ENCODE data around the gene DIAPH2. TPM values are rescaled to one million over a fixed set of nuclear protein-coding genes. Genes with fewer than 3 reads are reported as not detected.

Gene DIAPH2
- total RNA-seq, 1 donor from 2014 or later, result 12.7 TPM

DNA sequence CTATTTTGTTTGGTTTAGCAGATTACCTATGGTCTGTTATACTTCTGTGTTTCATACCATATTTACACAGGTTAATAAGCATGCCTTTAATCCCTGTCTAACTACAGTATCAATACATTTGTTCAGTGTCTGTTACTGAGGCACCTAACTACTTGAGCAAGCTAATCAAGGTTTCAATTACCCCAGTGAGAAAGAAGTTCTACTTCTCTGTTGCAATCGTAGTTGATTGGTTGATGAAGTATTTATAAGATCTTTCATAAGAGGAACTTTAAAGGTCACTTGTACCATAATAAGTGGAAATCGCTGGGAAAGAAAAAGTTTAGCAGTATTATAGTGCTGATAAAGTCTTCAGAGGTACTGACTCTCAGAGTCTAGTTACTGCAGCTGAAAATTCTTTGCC is 689.6 kb downstream of the DIAPH2 start:
- intact Hi-C loops (cut with micrococcal nuclease), result no loop called here
- no peaks in the 10 kb centered on the region for H3K36me3 Mint-ChIP-seq (ENCODE audit: low read depth)
- no peak for DNase-seq
- H3K9me3 Mint-ChIP-seq, result no peaks in the 10 kb centered on the region
- no peaks in the 10 kb centered on the region for H3K4me1 Mint-ChIP-seq
- no peaks in the 10 kb centered on the region for H3K27me3 Mint-ChIP-seq
- no peak overlapping the region for H3K4me3 Mint-ChIP-seq
- no peak overlapping the region for H3K27ac Mint-ChIP-seq

DNA sequence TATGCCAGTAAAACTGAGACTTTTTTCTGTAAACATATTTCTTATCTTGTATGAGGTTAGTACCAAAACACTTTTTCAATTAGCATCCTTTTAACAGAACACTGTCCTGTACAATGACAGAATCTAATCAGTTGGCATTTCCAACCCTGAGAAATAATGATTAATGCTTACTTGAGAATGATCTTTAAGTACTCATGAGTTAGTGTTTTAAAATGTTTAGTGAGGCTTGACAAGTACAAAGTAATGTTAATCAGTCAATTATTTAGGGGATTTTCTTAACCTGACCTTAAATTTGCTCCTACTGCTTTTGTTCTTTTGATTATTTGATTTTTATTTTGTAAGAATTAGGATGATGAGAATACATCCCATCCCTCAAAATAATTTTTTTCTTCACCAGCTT is 695.6 kb downstream of the DIAPH2 start:
- no peak for DNase-seq
- Mint-ChIP-seq H3K27me3 (no peaks in the 10 kb centered on the region), H3K9me3 (no peaks in the 10 kb centered on the region), H3K27ac (no peak overlapping the region), H3K36me3 (ENCODE audit: low read depth) (no peaks in the 10 kb centered on the region), H3K4me3 (no peak overlapping the region), H3K4me1 (no peaks in the 10 kb centered on the region)
- intact Hi-C loops (cut with micrococcal nuclease), result no loop called here

DNA sequence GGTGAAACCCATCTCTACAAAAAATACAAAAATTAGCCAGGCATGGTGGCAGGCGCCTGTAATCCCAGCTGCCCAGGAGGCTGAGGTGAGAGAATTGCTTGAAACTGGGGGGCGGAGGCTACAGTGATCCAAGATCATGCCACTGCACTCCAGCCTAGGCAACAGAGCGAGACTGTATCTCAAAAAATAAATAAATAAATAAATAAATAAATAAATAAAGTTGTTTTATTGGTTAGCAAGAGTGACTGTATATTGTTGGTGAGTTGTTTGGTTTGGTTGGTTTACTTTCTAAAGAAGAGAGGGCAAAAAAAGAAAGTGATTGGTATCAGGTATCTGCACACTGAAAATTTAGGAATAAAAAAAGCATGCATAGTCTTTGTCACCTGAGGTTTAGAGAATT is 700.0 kb downstream of the DIAPH2 start:
- H3K4me1 Mint-ChIP-seq, result peaks cover 4% of the 10 kb centered on the region
- H3K9me3 Mint-ChIP-seq, result no peaks in the 10 kb centered on the region
- intact Hi-C loops (cut with micrococcal nuclease), result no loop called here
- no peak overlapping the region for H3K4me3 Mint-ChIP-seq
- peaks cover 4% of the 10 kb centered on the region for H3K36me3 Mint-ChIP-seq (ENCODE audit: low read depth)
- H3K27ac Mint-ChIP-seq, result no peak overlapping the region
- no peaks in the 10 kb centered on the region for H3K27me3 Mint-ChIP-seq
- DNase-seq, result no peak

DNA sequence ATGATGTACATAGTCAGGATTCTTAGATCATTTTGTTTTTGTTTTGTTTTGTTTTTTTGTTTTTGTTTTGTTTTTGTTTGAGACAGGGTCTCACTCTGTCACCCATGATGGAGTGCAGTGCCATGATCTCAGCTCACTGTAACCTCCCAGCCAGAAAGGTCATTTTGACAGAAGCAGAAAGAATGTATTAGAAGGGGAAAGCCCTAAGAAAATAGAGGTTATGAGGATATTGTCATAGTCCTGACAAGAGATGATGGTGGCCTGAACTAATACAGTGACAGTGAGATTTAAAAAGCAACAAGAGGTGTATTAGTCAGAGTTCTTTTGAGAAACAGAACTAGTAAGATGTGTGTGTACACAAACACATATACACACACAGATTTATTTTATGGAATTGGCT is 702.4 kb downstream of the DIAPH2 start:
- no peak overlapping the region for H3K4me3 Mint-ChIP-seq
- intact Hi-C loops (cut with micrococcal nuclease), result no loop called here
- DNase-seq, result no peak
- H3K4me1 Mint-ChIP-seq, result peaks cover 6% of the 10 kb centered on the region
- no peaks in the 10 kb centered on the region for H3K27me3 Mint-ChIP-seq
- H3K9me3 Mint-ChIP-seq, result no peaks in the 10 kb centered on the region
- no peak overlapping the region for H3K27ac Mint-ChIP-seq
- H3K36me3 Mint-ChIP-seq (ENCODE audit: low read depth), result peaks cover 4% of the 10 kb centered on the region

DNA sequence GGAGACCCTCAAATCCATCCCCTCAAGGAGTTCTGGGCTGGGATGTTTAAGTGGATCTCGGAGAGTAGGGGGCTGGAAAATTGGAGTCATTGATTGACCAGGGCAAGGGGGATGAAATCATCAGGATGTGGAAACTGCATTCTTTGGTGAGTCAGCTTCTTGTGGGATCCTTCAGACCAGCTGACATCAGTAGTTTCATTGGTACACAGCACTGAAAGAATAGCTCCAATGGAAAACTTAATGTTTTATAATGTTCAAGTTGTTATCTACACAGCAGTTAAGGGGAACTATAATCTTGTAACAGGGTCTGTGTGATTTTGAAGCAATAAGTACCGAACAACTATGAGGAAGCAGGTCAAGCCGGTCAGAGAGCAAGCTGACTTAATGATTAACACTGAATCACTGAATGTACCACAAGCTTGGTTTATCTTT is 705.1 kb downstream of the DIAPH2 start:
- intact Hi-C loops (cut with micrococcal nuclease), result loop anchor here (10.0 kb wide), 1 partner anchor 55 kb away; no protein-coding TSS in a partner anchor
- H3K27me3 Mint-ChIP-seq, result no peaks in the 10 kb centered on the region
- H3K4me1 Mint-ChIP-seq, result peaks cover 6% of the 10 kb centered on the region
- no peaks in the 10 kb centered on the region for H3K9me3 Mint-ChIP-seq
- H3K4me3 Mint-ChIP-seq, result no peak overlapping the region
- H3K36me3 Mint-ChIP-seq (ENCODE audit: low read depth), result peaks cover 4% of the 10 kb centered on the region
- no peak for DNase-seq
- H3K27ac Mint-ChIP-seq, result peak overlapping the region; percentile 31

DNA sequence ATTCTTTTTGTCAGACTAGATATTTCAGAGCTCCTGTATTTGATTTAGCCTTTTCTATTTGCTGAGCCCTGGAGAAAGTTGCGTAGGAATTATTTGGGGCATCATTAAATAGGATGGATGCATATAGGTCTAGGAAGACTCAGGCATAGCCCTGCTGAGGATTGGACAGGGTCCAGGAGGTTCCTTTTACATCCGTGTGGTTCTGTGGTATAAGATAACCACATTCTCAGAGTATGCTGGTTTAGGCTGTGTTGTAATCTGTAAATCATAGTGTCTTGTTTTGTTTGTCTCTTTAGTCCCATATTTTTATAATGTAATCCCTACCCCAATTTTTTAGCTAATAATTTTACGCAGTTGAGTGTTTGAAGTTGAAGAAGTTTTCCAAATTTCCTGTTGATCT is 712.7 kb downstream of the DIAPH2 start:
- H3K4me3 Mint-ChIP-seq, result peak overlapping the region; percentile 63
- no peaks in the 10 kb centered on the region for H3K9me3 Mint-ChIP-seq
- H3K36me3 Mint-ChIP-seq (ENCODE audit: low read depth), result no peaks in the 10 kb centered on the region
- H3K27ac Mint-ChIP-seq, result peak overlapping the region; percentile 94
- no peak for DNase-seq
- no peaks in the 10 kb centered on the region for H3K27me3 Mint-ChIP-seq
- intact Hi-C loops (cut with micrococcal nuclease), result loop anchor here (5.0 to 10.0 kb wide), 2 partner anchors 47 to 185 kb away; no protein-coding TSS in a partner anchor
- H3K4me1 Mint-ChIP-seq, result peaks cover 39% of the 10 kb centered on the region

DNA sequence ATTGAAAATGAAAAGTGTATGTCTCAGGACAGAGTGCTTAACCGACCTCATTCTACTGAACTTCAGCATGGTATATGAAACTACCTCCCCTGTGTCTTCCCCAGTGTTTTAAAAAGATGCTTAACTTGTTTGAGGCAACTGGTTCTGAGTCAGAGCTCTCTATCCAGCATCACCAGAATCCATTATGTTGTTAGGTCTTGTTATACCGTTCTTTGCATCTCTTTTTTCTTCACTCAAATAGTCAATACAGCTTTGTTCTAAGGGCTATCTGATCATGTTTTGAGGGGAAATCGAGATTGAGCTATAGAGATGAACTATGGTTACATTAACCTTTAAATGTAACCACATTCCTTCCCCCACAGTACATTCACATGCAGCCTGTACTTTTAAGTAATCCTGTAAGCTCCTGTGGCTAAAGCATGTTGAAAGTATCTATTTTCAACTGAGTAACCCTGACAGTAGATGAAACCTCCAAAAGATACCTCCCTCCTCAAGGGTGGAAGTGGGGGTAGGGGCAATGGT is 713.4 kb downstream of the DIAPH2 start:
- DNase-seq, result peak; percentile 58
- intact Hi-C loops (cut with micrococcal nuclease), result loop anchor here (2.0 to 10.0 kb wide), 5 partner anchors 47 to 713 kb away; partner anchors contain the start of gene DIAPH2
- Mint-ChIP-seq H3K4me1 (peaks cover 40% of the 10 kb centered on the region), H3K36me3 (ENCODE audit: low read depth) (no peaks in the 10 kb centered on the region), H3K27me3 (no peaks in the 10 kb centered on the region), H3K9me3 (no peaks in the 10 kb centered on the region), H3K4me3 (peak overlapping the region; percentile 63), H3K27ac (peak overlapping the region; percentile 94)

DNA sequence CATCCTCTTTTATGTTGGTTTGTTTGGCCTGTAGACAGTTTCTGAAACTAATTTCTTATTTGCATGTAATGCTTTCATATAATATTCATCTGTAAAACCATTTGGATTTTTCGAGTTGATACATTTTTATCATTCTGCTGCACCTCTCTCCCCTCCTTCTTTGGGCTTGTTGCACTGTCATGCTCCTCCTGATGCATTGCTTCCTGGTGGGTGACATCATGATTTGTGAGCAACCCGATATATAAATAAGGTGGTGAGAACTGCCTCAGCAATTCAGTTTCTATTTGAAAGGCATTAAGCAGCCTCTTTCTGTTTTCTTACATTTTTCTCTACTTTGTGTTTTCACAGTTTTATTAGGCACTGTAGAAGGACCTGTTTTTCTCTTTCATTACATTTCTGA is 714.8 kb downstream of the DIAPH2 start:
- no peaks in the 10 kb centered on the region for H3K9me3 Mint-ChIP-seq
- DNase-seq, result peak; percentile 60
- intact Hi-C loops (cut with micrococcal nuclease), result loop anchor here (2.0 to 10.0 kb wide), 5 partner anchors 45 to 715 kb away; partner anchors contain the start of gene DIAPH2
- no peaks in the 10 kb centered on the region for H3K36me3 Mint-ChIP-seq (ENCODE audit: low read depth)
- no peaks in the 10 kb centered on the region for H3K27me3 Mint-ChIP-seq
- peak overlapping the region; percentile 57 for H3K4me3 Mint-ChIP-seq
- H3K27ac Mint-ChIP-seq, result peak overlapping the region; percentile 94
- H3K4me1 Mint-ChIP-seq, result peaks cover 40% of the 10 kb centered on the region

DNA sequence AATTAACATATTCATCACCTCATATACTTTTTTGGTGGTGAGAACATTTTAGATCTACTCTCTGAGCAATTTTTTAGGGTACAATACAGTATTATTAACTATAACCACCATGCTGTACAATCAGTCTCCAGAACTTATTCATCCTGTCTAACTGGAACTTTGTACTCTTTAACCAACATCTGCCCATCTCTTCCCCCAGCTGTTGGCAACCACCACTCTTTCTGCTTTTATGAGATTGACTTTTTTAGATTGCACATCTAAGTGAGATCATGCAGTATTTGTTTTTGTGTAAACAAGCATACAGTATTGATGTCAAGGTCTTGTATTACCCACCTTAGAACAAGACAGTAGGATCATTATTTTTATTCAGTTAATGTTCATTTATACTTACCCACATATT is 715.9 kb downstream of the DIAPH2 start:
- DNase-seq, result no peak
- intact Hi-C loops (cut with micrococcal nuclease), result loop anchor here (10.0 kb wide), 1 partner anchor 66 kb away; no protein-coding TSS in a partner anchor
- H3K27me3 Mint-ChIP-seq, result no peaks in the 10 kb centered on the region
- no peaks in the 10 kb centered on the region for H3K36me3 Mint-ChIP-seq (ENCODE audit: low read depth)
- H3K4me3 Mint-ChIP-seq, result no peak overlapping the region
- H3K9me3 Mint-ChIP-seq, result no peaks in the 10 kb centered on the region
- no peak overlapping the region for H3K27ac Mint-ChIP-seq
- H3K4me1 Mint-ChIP-seq, result peaks cover 38% of the 10 kb centered on the region

DNA sequence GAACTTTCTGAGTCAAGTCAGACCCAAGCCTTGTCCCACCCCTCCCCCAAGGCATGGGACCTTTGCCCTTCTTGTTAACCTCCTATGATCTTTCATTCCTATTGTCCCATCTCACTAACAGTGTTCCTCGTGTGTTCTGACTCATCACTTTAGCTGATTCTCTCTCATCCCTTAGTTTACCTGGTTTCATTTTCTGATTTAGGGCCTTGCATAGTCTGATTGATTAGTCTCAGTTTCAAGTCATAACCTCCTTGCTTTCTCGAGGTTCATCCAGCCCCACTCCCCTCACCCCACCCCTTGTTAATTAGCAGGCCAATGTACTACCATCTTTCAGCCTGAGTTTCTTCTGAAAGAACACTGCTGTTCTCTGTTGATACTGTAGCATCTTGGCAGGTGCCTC is 716.5 kb downstream of the DIAPH2 start:
- Mint-ChIP-seq H3K27ac (peak overlapping the region; percentile 81), H3K36me3 (ENCODE audit: low read depth) (no peaks in the 10 kb centered on the region), H3K27me3 (no peaks in the 10 kb centered on the region), H3K4me1 (peaks cover 38% of the 10 kb centered on the region), H3K4me3 (peak overlapping the region; percentile 68), H3K9me3 (no peaks in the 10 kb centered on the region)
- peak; percentile 63 for DNase-seq
- intact Hi-C loops (cut with micrococcal nuclease), result loop anchor here (10.0 kb wide), 1 partner anchor 66 kb away; no protein-coding TSS in a partner anchor

DNA sequence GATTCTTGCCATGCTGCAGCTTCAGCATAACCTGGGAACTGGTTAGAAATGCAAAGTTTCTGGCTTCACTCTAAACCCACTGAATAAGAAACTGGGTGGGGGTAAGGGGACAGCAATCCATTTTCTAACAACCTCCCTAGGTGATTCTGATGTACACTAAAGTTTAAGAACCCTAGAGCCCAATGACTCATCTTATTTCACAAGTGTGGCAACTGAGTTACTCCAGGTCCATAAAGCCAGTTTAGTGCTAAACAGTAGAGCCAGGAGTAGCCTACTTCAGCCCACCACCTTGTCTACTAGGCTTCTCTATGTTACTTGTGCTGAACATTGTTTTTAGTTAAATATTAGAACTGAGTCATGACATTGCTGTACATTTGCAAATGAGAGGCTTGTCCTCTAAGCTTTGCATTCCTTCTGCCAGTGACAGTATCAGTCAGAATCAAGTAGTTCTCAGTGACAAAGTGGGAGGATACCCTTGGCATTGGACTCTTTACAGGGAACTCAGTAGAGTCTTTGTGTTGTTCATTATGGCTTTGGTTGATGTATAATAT is 717.0 kb downstream of the DIAPH2 start:
- H3K4me3 Mint-ChIP-seq, result no peak overlapping the region
- intact Hi-C loops (cut with micrococcal nuclease), result loop anchor here (2.0 to 10.0 kb wide), 3 partner anchors 67 to 371 kb away; no protein-coding TSS in a partner anchor
- H3K27me3 Mint-ChIP-seq, result no peaks in the 10 kb centered on the region
- no peaks in the 10 kb centered on the region for H3K9me3 Mint-ChIP-seq
- peaks cover 38% of the 10 kb centered on the region for H3K4me1 Mint-ChIP-seq
- peak overlapping the region; percentile 53 for H3K27ac Mint-ChIP-seq
- DNase-seq, result no peak
- H3K36me3 Mint-ChIP-seq (ENCODE audit: low read depth), result no peaks in the 10 kb centered on the region

DNA sequence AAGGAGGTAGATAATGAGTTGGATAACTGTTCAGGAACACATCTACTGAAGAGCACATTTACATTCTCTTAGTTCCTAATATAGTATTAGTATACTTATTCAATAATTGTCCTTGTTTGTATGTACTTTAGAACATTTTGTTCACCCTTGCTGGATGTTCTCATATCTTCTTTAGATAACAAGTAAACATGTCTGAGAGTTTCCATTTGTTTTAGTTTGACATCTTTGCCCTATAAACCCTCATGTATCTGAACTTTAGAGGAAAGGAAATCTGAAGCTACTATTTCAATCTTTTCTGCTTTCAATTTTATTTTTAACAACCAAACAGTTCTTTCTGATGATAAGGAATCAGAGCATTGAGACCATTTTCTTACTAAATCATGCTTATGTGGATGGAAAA is 717.7 kb downstream of the DIAPH2 start:
- no peaks in the 10 kb centered on the region for H3K27me3 Mint-ChIP-seq
- H3K9me3 Mint-ChIP-seq, result no peaks in the 10 kb centered on the region
- no peak for DNase-seq
- H3K36me3 Mint-ChIP-seq (ENCODE audit: low read depth), result no peaks in the 10 kb centered on the region
- peaks cover 38% of the 10 kb centered on the region for H3K4me1 Mint-ChIP-seq
- intact Hi-C loops (cut with micrococcal nuclease), result loop anchor here (2.0 to 10.0 kb wide), 3 partner anchors 68 to 372 kb away; no protein-coding TSS in a partner anchor
- peak overlapping the region; percentile 76 for H3K27ac Mint-ChIP-seq
- H3K4me3 Mint-ChIP-seq, result no peak overlapping the region

DNA sequence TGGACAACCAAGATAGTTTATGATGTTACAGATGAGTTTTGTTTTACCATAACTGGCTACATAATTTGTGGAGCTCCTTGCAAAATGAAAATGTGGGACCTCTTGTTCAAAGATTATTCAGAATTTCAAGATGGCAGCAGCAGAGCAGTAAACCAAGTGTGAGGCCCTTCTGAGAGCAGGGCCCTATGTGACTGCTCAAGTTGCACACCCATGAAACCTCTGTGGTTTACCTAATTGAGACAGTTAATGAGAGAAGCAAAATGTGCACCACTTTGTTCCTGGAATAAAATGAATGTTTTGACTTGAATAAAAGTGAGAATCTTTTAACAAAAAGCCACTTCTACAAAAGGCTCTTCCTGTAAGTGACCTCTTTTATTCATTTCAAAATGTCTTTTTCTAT is 718.3 kb downstream of the DIAPH2 start:
- no peak for DNase-seq
- Mint-ChIP-seq H3K9me3 (no peaks in the 10 kb centered on the region), H3K4me1 (peaks cover 32% of the 10 kb centered on the region), H3K27me3 (no peaks in the 10 kb centered on the region), H3K4me3 (no peak overlapping the region), H3K36me3 (ENCODE audit: low read depth) (no peaks in the 10 kb centered on the region), H3K27ac (peak overlapping the region; percentile 45)
- intact Hi-C loops (cut with micrococcal nuclease), result loop anchor here (2.0 to 10.0 kb wide), 3 partner anchors 68 to 372 kb away; no protein-coding TSS in a partner anchor

DNA sequence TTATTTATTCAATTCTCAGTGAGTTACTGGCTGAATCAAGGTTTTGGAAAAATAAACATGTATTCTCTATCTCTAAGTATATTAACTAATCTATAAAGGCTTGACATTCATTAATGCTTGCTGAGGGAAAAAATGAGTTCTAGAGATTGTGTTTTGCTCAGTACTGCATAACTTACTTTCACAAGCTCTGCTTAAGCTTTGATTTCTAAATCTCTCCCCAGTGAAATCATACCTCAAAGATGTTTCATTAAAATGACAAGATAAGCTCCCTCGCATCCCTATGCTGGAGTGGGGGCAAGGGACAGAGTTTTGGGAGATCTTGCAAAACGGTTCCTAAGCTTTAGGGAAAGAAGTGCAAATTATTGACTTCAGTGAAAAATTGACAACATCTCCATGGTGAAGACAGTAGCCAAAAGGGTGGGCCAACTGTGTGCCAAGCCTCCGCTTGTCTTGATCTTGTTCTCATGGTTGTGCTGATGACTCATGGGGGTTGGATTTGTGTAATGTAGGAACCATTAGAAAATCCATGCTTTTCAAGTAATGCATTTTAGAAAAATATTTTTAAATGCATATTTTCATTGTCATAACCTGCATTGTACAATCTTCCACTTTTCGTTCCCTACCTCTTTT is 720.5 kb downstream of the DIAPH2 start:
- peaks cover 1% of the 10 kb centered on the region for H3K9me3 Mint-ChIP-seq
- DNase-seq, result no peak
- H3K27ac Mint-ChIP-seq, result no peak overlapping the region
- no peaks in the 10 kb centered on the region for H3K36me3 Mint-ChIP-seq (ENCODE audit: low read depth)
- H3K4me1 Mint-ChIP-seq, result peaks cover 16% of the 10 kb centered on the region
- H3K4me3 Mint-ChIP-seq, result no peak overlapping the region
- intact Hi-C loops (cut with micrococcal nuclease), result loop anchor here (10.0 kb wide), 1 partner anchor 70 kb away; no protein-coding TSS in a partner anchor
- H3K27me3 Mint-ChIP-seq, result no peaks in the 10 kb centered on the region

Measured in activated CD4-positive, alpha-beta T cell treated with anti-CD3 and anti-CD28 coated beads, Interleukin-2, amount 10 ng/mL, durations not matched to agents 24 days and 14 days (primary cell).